ENCODE data around the gene DAGLA.

DNA sequence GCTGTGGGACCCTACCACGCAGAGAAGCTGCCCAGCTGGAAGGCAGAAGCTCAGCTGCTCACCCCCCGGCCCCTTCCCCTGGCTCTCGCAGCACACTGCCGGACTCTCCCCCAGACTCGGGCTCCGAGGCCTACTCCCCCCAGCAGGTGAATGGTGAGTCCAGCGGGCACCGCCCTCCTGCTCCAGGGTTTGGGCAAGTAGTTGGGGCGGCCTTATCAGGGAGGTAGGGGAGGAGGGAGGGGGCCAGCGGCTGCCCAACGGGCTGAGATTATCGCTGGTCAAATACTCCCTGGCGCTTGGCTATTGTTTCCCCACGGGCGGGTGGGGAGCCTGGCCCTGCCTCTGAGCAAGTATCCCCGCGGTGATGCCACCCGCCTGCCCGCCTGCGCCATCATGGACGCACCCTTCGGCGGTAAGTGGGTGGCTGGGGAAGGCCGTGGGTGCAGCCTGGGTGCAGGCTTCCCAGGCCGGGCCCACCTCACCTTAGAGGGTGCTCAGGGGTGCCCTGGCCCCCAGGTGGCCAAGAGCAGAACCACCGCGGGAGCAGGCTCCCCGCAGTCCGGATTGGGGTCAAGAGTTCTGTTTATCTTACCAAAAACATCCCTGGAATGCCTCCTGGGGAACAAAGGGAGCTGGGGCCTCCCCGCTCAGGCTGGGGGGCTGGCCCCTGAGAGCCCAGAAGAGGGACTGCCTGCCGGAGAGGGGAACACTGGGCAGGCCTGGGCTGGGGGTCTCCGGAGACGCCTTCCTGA is 89.2 kb downstream of the DAGLA start:
- TF ChIP-seq CTCF (IDR thresholded peaks at IDR 0.05) (peak in 3 of 6 experiments; percentile 12 to 70 (median 15)), POLR2AphosphoS5 (IDR thresholded peaks at IDR 0.05) (no peak)
